K562 (cell line): ENCODE measurements around the gene LRRC51. TPM values are rescaled to one million over a fixed set of nuclear protein-coding genes. Genes with fewer than 3 reads are reported as not detected.

Experiments used
- C11orf30 ChIP-seq: fragments of 450-650 bp; IDR thresholded peaks from 2 replicates; pipeline ENCODE4 v1.6.1; 2016; ENCODE audit warnings: low read depth, mild to moderate bottlenecking
- CBFA2T2 ChIP-seq: fragments of 450-650 bp; conservative IDR thresholded peaks from 2 replicates; pipeline ENCODE4 v1.6.1; 2017; ENCODE audit warnings: mild to moderate bottlenecking
- CHCHD3 ChIP-seq: fragments of 250-450 bp; sonication (Bioruptor Pico); IDR thresholded peaks from 2 replicates; pipeline ENCODE4 v2.1.2; 2022; ENCODE audit warnings: mild to moderate bottlenecking
- CTBP1 ChIP-seq: fragments of 450-650 bp; IDR thresholded peaks from 2 replicates; pipeline ENCODE4 v1.6.1; 2016; ENCODE audit warnings: borderline replicate concordance
- DPF2 ChIP-seq: fragments of 450-650 bp; IDR thresholded peaks from 2 replicates; pipeline ENCODE4 v1.6.1; 2016
- ETV1 ChIP-seq: fragments of 450-650 bp; conservative IDR thresholded peaks from 2 replicates; pipeline ENCODE4 v1.6.1; 2016; ENCODE audit warnings: missing genetic modification characterization, control low read depth, low read depth, missing compliant biosample characterization
- EZH2 ChIP-seq: IDR thresholded peaks from 2 replicates; pipeline ENCODE4 v1.6.1; 2012; ENCODE audit warnings: low read depth, mild to moderate bottlenecking, inconsistent platforms, low read length, borderline replicate concordance
- FOSL1 ChIP-seq: fragments of 200-800 bp; sonication (Bioruptor generic); conservative IDR thresholded peaks from 2 replicates; pipeline ENCODE4 v1.6.1; 2016; ENCODE audit warnings: missing genetic modification characterization, missing compliant biosample characterization
- HNRNPUL1 ChIP-seq: fragments of 200-400 bp; formaldehyde crosslinking; IDR thresholded peaks from 2 replicates; pipeline ENCODE4 v1.6.1; 2017; ENCODE audit warnings: low read length
- LARP7 ChIP-seq: fragments of 450-650 bp; IDR thresholded peaks from 2 replicates; pipeline ENCODE4 v1.6.1; 2016
- MEF2D ChIP-seq: conservative IDR thresholded peaks from 2 replicates; pipeline ENCODE4 v1.6.1; 2016; ENCODE audit warnings: low read depth, missing genetic modification characterization, missing compliant biosample characterization
- NCOR1 ChIP-seq: fragments of 450-650 bp; IDR thresholded peaks from 2 replicates; pipeline ENCODE4 v1.6.1; 2016; ENCODE audit warnings: mild to moderate bottlenecking, moderate library complexity
- SIN3B ChIP-seq: fragments of 450-650 bp; IDR thresholded peaks from 2 replicates; pipeline ENCODE4 v1.6.1; 2017; ENCODE audit warnings: low read depth, mild to moderate bottlenecking, moderate library complexity
- SMARCE1 ChIP-seq: fragments of 450-650 bp; IDR thresholded peaks from 2 replicates; pipeline ENCODE4 v1.7.1; 2016; ENCODE audit warnings: mild to moderate bottlenecking
- SOX6 ChIP-seq: fragments of 450-650 bp; IDR thresholded peaks from 2 replicates; pipeline ENCODE4 v1.6.1; 2014; ENCODE audit warnings: mild to moderate bottlenecking
- ZNF232 ChIP-seq: sonication (generic); formaldehyde crosslinking; IDR thresholded peaks from 2 replicates; pipeline ENCODE4 v1.8.0; 2022; ENCODE audit warnings: mild to moderate bottlenecking, missing genetic modification reagents
- polyA plus RNA-seq, 8 experiments: library from polyadenylated mRNA; depleted of rRNA in 4 of 8; stranded (reverse) in 5 of 8; unstranded in 3 of 8; fragments of >200 nt; fragmentation: Nextera tagmentation in 2 of 8; fragmentation: Illumina TruSeq in 1 of 8; extraction: Ambion mirVana in 2 of 8; extraction: Trizol in 1 of 8; gene quantifications; 2 replicates each; pipeline versions ENCODE4 v1.2.1 to v1.2.3, GENCODE V29; 2011 to 2014; ENCODE audit warnings: inconsistent platforms in 1 of 8, missing spikeins in 1 of 8
- total RNA-seq, 7 experiments: library from RNA; depleted of rRNA in 6 of 7; stranded (reverse); fragments of >200 nt in 6 of 7; fragmentation: Illumina TruSeq in 2 of 7; extraction: Trizol in 2 of 7; gene quantifications; 2 replicates each; pipeline versions ENCODE4 v1.2.1 to v1.2.3, GENCODE V29; 2011 to 2021; ENCODE audit warnings: low replicate concordance in 1 of 7
- TF ChIP-seq, protein P1 (sequence below): fragments of 450-650 bp; formaldehyde crosslinking; IDR thresholded peaks from 2 replicates; pipeline ENCODE4 v1.4.0; 2022; ENCODE audit warnings: missing genetic modification characterization
- TF ChIP-seq, protein P2 (sequence below), 2 experiments: fragments of 250-450 bp in 1 of 2; fragments of 450-650 bp in 1 of 2; sonication (Bioruptor Pico) in 1 of 2; IDR thresholded peaks; 2 replicates each; pipeline versions ENCODE4 v1.6.1 to v1.8.0; 2016 to 2021; ENCODE audit warnings: mild to moderate bottlenecking in 2 of 2, moderate library complexity in 2 of 2, missing compliant biosample characterization in 1 of 2, missing genetic modification characterization in 1 of 2
- TF ChIP-seq, protein P3 (sequence below): fragments of 250-450 bp; sonication (Bioruptor Pico); IDR thresholded peaks from 2 replicates; pipeline ENCODE4 v1.4.0; 2020; ENCODE audit warnings: mild to moderate bottlenecking, moderate library complexity
- TF ChIP-seq, protein P4 (sequence below): sonication (generic); formaldehyde crosslinking; IDR thresholded peaks from 2 replicates; pipeline ENCODE4 v1.8.0; 2022; ENCODE audit warnings: mild to moderate bottlenecking, low read depth, missing genetic modification reagents
- TF ChIP-seq, protein P5 (sequence below), 2 experiments: IDR thresholded peaks; 2 replicates each; pipeline ENCODE4 v1.6.1; 2011; ENCODE audit warnings: borderline replicate concordance in 1 of 2, control low read depth in 1 of 2, low read depth in 1 of 2, low read length in 1 of 2, mild to moderate bottlenecking in 1 of 2, mixed read lengths in 1 of 2, moderate library complexity in 1 of 2; ENCODE audit not compliant: insufficient read depth in 1 of 2, insufficient read length in 1 of 2, poor library complexity in 1 of 2, severe bottlenecking in 1 of 2; ENCODE audit errors: extremely low read depth in 1 of 2

LRRC51 gene
- total and polyA plus RNA-seq, 9 of the 15 experiments (the other 6 are each of a cell fraction or from before 2014, with no cell fraction given) = 4.7 to 10.6 (median 5.6) TPM

DNA sequence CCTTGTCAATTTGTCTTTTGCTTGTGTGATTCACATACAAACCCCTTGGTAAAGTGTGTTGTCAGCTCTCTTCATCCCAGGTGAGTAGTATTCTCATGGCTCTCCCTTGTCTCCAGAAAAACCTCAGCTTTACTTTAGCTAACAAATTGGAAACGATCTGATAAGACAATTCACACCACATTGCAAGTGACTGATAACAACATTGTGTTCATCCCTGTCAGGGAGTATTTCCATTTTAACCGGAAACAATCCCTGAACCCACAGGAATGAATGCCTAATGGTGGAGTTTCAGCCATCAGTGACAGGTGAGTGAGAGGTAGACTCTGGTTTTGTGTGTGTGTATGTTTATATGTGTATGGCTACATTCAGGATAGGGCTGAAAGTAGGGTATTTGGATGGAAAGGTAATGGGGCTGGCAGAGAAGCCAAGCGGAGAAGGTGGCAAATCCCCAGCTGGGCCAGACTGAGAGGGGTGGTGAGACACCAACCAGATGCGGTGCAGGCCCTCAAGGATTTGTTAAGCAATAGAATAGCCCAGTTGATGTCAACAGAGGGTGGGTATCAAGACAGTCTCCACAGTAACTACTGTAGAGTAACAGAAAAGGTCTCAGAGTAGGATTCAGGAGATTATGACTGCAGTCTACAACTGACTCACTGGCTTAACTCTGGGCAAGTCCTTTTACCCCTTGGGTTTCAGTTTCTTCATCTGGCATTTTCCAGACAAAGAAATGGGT is 7.6 kb downstream of the LRRC51 start (continued):
- TF ChIP-seq, protein P1, sequence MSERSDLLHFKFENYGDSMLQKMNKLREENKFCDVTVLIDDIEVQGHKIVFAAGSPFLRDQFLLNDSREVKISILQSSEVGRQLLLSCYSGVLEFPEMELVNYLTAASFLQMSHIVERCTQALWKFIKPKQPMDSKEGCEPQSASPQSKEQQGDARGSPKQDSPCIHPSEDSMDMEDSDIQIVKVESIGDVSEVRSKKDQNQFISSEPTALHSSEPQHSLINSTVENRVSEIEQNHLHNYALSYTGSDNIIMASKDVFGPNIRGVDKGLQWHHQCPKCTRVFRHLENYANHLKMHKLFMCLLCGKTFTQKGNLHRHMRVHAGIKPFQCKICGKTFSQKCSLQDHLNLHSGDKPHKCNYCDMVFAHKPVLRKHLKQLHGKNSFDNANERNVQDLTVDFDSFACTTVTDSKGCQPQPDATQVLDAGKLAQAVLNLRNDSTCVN (CRISPR knock-in tag) = no peak
- TF ChIP-seq MEF2D = no peak
- TF ChIP-seq, protein P2, sequence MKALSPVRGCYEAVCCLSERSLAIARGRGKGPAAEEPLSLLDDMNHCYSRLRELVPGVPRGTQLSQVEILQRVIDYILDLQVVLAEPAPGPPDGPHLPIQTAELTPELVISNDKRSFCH (CRISPR knock-in tag; IDR thresholded peaks at IDR 0.05) = no peak
- TF ChIP-seq, protein P2 (tag; IDR thresholded peaks at IDR 0.05) = no peak
- no peak for TF ChIP-seq SIN3B
- TF ChIP-seq, protein P3, sequence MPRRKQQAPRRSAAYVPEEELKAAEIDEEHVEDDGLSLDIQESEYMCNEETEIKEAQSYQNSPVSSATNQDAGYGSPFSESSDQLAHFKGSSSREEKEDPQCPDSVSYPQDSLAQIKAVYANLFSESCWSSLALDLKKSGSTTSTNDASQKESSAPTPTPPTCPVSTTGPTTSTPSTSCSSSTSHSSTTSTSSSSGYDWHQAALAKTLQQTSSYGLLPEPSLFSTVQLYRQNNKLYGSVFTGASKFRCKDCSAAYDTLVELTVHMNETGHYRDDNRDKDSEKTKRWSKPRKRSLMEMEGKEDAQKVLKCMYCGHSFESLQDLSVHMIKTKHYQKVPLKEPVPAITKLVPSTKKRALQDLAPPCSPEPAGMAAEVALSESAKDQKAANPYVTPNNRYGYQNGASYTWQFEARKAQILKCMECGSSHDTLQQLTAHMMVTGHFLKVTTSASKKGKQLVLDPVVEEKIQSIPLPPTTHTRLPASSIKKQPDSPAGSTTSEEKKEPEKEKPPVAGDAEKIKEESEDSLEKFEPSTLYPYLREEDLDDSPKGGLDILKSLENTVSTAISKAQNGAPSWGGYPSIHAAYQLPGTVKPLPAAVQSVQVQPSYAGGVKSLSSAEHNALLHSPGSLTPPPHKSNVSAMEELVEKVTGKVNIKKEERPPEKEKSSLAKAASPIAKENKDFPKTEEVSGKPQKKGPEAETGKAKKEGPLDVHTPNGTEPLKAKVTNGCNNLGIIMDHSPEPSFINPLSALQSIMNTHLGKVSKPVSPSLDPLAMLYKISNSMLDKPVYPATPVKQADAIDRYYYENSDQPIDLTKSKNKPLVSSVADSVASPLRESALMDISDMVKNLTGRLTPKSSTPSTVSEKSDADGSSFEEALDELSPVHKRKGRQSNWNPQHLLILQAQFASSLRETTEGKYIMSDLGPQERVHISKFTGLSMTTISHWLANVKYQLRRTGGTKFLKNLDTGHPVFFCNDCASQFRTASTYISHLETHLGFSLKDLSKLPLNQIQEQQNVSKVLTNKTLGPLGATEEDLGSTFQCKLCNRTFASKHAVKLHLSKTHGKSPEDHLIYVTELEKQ (CRISPR knock-in tag) = no peak
- no peak for TF ChIP-seq CHCHD3 (CRISPR knock-in tag)
- peak; percentile 53; the same call in 1 of the 2 replicates for TF ChIP-seq SOX6
- 0 out of 2 replicates have a peak, but pooled peaks have one; percentile 21 for TF ChIP-seq FOSL1 (tag)
- no peak for TF ChIP-seq CBFA2T2
- TF ChIP-seq EZH2 = no peak
- TF ChIP-seq, protein P4, sequence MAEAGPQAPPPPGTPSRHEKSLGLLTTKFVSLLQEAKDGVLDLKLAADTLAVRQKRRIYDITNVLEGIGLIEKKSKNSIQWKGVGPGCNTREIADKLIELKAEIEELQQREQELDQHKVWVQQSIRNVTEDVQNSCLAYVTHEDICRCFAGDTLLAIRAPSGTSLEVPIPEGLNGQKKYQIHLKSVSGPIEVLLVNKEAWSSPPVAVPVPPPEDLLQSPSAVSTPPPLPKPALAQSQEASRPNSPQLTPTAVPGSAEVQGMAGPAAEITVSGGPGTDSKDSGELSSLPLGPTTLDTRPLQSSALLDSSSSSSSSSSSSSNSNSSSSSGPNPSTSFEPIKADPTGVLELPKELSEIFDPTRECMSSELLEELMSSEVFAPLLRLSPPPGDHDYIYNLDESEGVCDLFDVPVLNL (CRISPR knock-in tag) = no peak
- TF ChIP-seq HNRNPUL1 = no peak
- TF ChIP-seq LARP7 = no peak
- peak; percentile 18; the same call in 1 of the 2 replicates for TF ChIP-seq SMARCE1
- peak; percentile 21; the same call in 1 of the 2 replicates for TF ChIP-seq NCOR1
- peak; percentile 37; the same call in 1 of the 2 replicates for TF ChIP-seq ETV1 (tag)
- no peak for TF ChIP-seq ZNF232 (CRISPR knock-in tag)
- no peak for TF ChIP-seq C11orf30
- TF ChIP-seq, protein P5, sequence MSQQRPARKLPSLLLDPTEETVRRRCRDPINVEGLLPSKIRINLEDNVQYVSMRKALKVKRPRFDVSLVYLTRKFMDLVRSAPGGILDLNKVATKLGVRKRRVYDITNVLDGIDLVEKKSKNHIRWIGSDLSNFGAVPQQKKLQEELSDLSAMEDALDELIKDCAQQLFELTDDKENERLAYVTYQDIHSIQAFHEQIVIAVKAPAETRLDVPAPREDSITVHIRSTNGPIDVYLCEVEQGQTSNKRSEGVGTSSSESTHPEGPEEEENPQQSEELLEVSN (IDR thresholded peaks at IDR 0.05; ENCODE audit: borderline replicate concordance in 1 of 2, extremely low read depth in 1 of 2, insufficient read depth in 1 of 2, insufficient read length in 1 of 2, low read depth in 1 of 2, low read length in 1 of 2, poor library complexity in 1 of 2, severe bottlenecking in 1 of 2) = no peak
- peak; percentile 72 for TF ChIP-seq CTBP1
- peak; percentile 27; the same call in 1 of the 2 replicates for TF ChIP-seq DPF2
